ENCODE results near the gene CCDC107.

Gene CCDC107

GRCh38 chr9:35686222-35687203 is 28.4 kb downstream of the CCDC107 start:
- DNase-seq, result no peak

- DNase-seq, result no peak
These were observed 29.2 kb downstream of the CCDC107 start for GRCh38 chr9:35687306-35687705.

GRCh38 chr9:35687972-35688557 is 30.0 kb downstream of the CCDC107 start:
- no peak for DNase-seq

- DNase-seq, result no peak
These were observed 30.8 kb downstream of the CCDC107 start for GRCh38 chr9:35688558-35689541.

- DNase-seq, result no peak
These were observed 31.6 kb downstream of the CCDC107 start, which contains the start of gene TPM2 for GRCh38 chr9:35689542-35690293. Gene TPM2, minus strand, starts transcription at chr9:35689925. Its CDS starts 108 bp downstream, at chr9:35689817.

GRCh38 chr9:35690294-35690613 is 32.2 kb downstream of the CCDC107 start:
- no peak for DNase-seq

- no peak for DNase-seq
These were observed 32.7 kb downstream of the CCDC107 start for GRCh38 chr9:35690614-35691333.

- DNase-seq, result no peak
These were observed 33.2 kb downstream of the CCDC107 start for GRCh38 chr9:35691334-35691650.

- DNase-seq, result no peak
These were observed 33.7 kb downstream of the CCDC107 start for GRCh38 chr9:35691757-35692301.

- DNase-seq, result no peak
These were observed 37.9 kb downstream of the CCDC107 start for GRCh38 chr9:35695943-35696401.

GRCh38 chr9:35696520-35697215 is 38.6 kb downstream of the CCDC107 start:
- DNase-seq, result no peak

- no peak for DNase-seq
These were observed 39.4 kb downstream of the CCDC107 start for GRCh38 chr9:35697486-35697885.

GRCh38 chr9:35698231-35698630 is 40.1 kb downstream of the CCDC107 start:
- DNase-seq, result no peak

- DNase-seq, result no peak
These were observed 41.9 kb downstream of the CCDC107 start for GRCh38 chr9:35700031-35700430.

- DNase-seq, result no peak
These were observed 42.9 kb downstream of the CCDC107 start for GRCh38 chr9:35700942-35701341.

- no peak for DNase-seq
These were observed 44.6 kb downstream of the CCDC107 start for GRCh38 chr9:35702696-35703095.

- no peak for DNase-seq
These were observed 46.0 kb downstream of the CCDC107 start for GRCh38 chr9:35703906-35704672.

- DNase-seq, result no peak
These were observed 47.3 kb downstream of the CCDC107 start for GRCh38 chr9:35705372-35705771.

- DNase-seq, result no peak
These were observed 47.8 kb downstream of the CCDC107 start for GRCh38 chr9:35705836-35706430.

All from NCI-H1436 treated with DMSO at 0.1 percent for 48 hours (cell line).